ENCODE data around the gene NOTCH2.

Gene NOTCH2

DNA sequence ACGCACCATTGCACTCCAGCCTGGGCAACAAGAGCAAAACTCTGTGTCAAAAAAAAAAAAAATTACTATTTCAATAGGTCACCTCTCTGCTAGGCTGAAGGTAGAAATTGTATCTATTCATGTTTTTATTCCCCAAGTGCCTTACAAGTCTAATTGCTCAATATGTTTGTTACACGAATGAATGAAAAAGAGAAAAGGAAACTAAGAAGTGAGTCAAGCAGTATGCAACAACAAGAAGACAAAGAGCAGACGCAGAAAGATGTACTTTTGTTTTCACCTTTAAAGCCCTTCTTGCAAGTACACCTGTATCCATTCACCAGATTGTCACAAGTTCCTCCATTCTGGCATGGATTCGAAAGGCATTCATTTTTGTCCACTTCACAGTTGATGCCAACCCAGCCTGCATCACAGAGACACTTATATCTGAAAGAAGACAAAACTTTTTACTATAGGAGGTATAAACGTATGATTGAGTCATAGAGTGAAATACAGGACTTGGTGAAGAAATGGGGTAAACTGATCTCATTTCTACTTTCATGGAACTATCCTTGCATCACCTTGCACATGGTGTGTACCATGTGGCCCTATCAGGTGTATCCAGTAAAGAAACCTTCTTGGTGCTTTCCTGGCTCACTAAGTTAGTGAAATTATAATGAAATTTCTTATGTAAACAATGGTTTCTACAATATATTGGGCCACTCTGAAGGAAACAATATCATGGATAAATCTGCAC lies 116.0 kb downstream of the NOTCH2 start:
- H3K27me3 Mint-ChIP-seq (ENCODE audit: low read depth): no peaks in the 10 kb centered on the region
- peaks cover 24% of the 10 kb centered on the region for H3K4me1 Mint-ChIP-seq (ENCODE audit: low read depth)
- peaks cover 43% of the 10 kb centered on the region for H3K36me3 Mint-ChIP-seq (ENCODE audit: low read depth)
- H3K9me3 Mint-ChIP-seq: no peaks in the 10 kb centered on the region
- H3K27ac Mint-ChIP-seq: peak overlapping the region; percentile 8
- H3K4me3 Mint-ChIP-seq: no peak overlapping the region

DNA sequence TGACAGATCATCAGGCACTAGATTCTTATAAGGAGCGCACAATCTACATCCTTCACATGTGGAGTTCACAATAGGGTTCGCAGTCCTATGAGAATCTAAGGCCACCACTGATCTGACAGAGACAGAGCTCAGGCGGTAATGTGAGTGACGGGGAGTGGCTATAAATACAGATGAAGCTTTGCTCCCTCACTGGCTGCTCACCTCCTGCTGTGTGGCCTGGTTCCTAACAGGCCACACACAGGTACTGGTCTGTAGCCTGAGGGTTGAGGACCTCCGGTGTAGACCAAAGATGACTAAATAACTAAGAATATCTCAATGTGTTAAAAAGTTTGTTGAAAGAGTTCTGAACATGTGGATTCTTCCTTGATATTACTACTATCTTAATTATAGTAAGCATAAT lies 117.0 kb downstream of the NOTCH2 start:
- no peak overlapping the region for H3K27ac Mint-ChIP-seq
- no peak overlapping the region for H3K4me3 Mint-ChIP-seq
- H3K9me3 Mint-ChIP-seq: no peaks in the 10 kb centered on the region
- peaks cover 24% of the 10 kb centered on the region for H3K4me1 Mint-ChIP-seq (ENCODE audit: low read depth)
- peaks cover 48% of the 10 kb centered on the region for H3K36me3 Mint-ChIP-seq (ENCODE audit: low read depth)
- no peaks in the 10 kb centered on the region for H3K27me3 Mint-ChIP-seq (ENCODE audit: low read depth)

DNA sequence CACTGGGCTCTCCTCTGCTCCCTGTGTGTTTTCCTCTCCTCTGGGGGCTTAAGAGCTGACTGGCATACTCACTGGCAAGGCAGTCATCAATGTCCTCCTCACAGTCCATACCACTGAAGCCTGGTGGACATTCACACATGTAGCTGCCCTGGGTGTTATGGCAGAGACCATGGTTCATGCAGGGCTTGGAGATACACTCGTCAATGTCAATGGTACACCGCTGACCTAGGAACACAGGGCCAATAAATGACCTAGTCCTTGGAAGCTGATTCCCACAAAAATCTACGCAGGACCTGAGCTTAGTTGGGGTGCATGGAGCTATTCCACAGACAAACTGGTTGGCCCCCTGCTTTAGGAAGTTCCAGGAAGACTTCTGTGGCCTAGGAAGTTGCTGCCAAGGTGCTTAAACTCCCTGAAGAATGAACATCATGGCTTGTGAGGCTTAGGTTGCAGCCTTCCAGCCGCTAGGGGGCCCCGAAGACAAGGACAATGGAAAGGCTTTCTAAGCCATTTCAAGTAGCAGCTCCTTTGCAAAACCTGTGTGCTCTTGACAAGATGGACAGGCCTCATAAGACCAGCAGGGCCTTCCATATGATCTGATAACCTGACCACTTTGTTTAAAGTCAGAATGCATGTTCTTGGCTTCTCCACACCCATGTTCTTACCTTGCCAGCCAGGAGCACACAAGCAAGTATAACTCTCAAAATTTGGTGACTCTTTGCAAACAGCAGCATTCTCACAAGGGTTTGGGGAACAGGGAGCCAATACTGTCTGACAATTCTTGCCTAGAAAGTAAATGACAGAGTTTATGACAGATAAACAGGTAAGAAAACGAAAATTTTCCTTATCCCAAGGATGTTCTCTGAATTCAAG lies 120.9 kb downstream of the NOTCH2 start:
- H3K4me1 Mint-ChIP-seq (ENCODE audit: low read depth): peaks cover 5% of the 10 kb centered on the region
- no peak overlapping the region for H3K4me3 Mint-ChIP-seq
- peaks cover 35% of the 10 kb centered on the region for H3K36me3 Mint-ChIP-seq (ENCODE audit: low read depth)
- H3K27me3 Mint-ChIP-seq (ENCODE audit: low read depth): no peaks in the 10 kb centered on the region
- H3K27ac Mint-ChIP-seq: no peak overlapping the region
- H3K9me3 Mint-ChIP-seq: no peaks in the 10 kb centered on the region

- no peak overlapping the region for H3K27ac Mint-ChIP-seq
Observed at GRCh38 chr1:119947468-119947867, 122.0 kb downstream of the NOTCH2 start.

GRCh38 chr1:119946724-119947123 lies 122.7 kb downstream of the NOTCH2 start:
- no peaks in the 10 kb centered on the region for H3K27me3 Mint-ChIP-seq (ENCODE audit: low read depth)
- H3K4me1 Mint-ChIP-seq (ENCODE audit: low read depth): peaks cover 2% of the 10 kb centered on the region
- peaks cover 30% of the 10 kb centered on the region for H3K36me3 Mint-ChIP-seq (ENCODE audit: low read depth)
- no peak overlapping the region for H3K4me3 Mint-ChIP-seq
- H3K9me3 Mint-ChIP-seq: no peaks in the 10 kb centered on the region
- no peak overlapping the region for H3K27ac Mint-ChIP-seq

More at GRCh38 chr1:119947468-119947867, 122.0 kb downstream of the NOTCH2 start:
- Mint-ChIP-seq H3K36me3 (ENCODE audit: low read depth) (peaks cover 33% of the 10 kb centered on the region), H3K4me1 (ENCODE audit: low read depth) (peaks cover 2% of the 10 kb centered on the region), H3K27me3 (ENCODE audit: low read depth) (no peaks in the 10 kb centered on the region), H3K4me3 (no peak overlapping the region), H3K9me3 (no peaks in the 10 kb centered on the region)

DNA sequence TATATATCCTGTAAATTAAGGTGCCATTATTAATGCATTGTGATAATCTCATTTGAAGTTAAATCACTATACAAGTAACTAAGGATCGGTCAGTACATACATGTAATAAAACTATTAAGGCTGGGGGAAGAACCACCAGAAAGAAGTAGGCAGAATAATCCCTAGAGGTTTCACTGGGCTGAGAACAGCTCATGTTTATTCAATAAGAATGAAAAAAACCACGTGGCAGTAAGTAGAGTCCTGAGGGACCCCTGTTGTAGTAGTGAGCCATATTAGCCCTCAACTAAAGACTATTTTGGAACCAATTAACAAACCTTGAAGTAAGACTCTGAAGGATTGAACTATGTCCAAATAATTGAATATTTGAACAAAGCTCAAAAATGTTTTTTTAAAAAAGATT lies 126.2 kb downstream of the NOTCH2 start:
- H3K36me3 Mint-ChIP-seq (ENCODE audit: low read depth): peaks cover 32% of the 10 kb centered on the region
- H3K4me1 Mint-ChIP-seq (ENCODE audit: low read depth): peaks cover 6% of the 10 kb centered on the region
- no peak overlapping the region for H3K4me3 Mint-ChIP-seq
- no peaks in the 10 kb centered on the region for H3K27me3 Mint-ChIP-seq (ENCODE audit: low read depth)
- H3K27ac Mint-ChIP-seq: no peak overlapping the region
- H3K9me3 Mint-ChIP-seq: no peaks in the 10 kb centered on the region

- Mint-ChIP-seq H3K4me1 (ENCODE audit: low read depth) (peaks cover 6% of the 10 kb centered on the region), H3K4me3 (no peak overlapping the region), H3K27me3 (ENCODE audit: low read depth) (no peaks in the 10 kb centered on the region), H3K36me3 (ENCODE audit: low read depth) (peaks cover 37% of the 10 kb centered on the region), H3K9me3 (no peaks in the 10 kb centered on the region), H3K27ac (no peak overlapping the region)
Observed at GRCh38 chr1:119941392-119941791, 128.1 kb downstream of the NOTCH2 start.

DNA sequence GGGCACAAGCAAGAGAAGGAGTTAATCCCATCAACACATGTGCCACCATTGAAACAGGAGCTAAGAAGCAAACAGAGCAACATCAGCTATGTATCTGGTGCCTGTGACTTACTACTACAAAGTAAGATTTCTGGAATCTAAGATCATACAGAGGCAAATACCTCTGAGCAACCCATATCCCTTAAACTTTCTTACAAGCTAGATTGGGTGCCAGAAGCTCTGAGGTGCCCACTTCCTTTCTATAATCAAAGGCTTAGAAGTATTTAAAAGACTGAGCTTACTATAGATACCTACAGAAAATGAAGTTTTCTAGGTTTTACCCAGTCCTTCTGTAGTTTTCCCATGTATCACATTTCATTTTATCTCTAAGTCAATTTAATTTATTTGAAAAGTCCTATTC lies 128.8 kb downstream of the NOTCH2 start:
- Mint-ChIP-seq H3K27me3 (ENCODE audit: low read depth) (no peaks in the 10 kb centered on the region), H3K4me3 (no peak overlapping the region), H3K9me3 (no peaks in the 10 kb centered on the region)

DNA sequence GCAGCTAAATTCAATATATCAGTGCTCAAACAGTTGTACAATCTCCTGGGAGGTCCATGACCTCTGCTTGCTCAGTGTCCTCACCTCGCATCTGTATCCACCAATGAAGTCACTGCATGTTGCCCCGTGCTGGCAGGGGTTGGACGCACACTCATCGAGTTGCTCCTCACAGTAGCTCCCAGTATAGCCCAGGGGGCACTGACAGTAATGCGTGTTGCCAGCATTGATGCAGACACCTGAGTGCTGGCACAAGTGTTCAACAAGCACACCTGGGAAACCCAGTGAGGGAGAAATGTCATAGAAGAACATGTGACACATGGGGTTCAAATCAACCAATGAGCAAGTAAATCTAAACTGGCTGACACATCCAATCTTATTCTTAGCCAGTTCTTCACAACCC lies 132.3 kb downstream of the NOTCH2 start:
- H3K9me3 Mint-ChIP-seq: peaks cover 6% of the 10 kb centered on the region
- H3K36me3 Mint-ChIP-seq (ENCODE audit: low read depth): peaks cover 65% of the 10 kb centered on the region
- no peak overlapping the region for H3K27ac Mint-ChIP-seq
- H3K4me3 Mint-ChIP-seq: no peak overlapping the region
- no peaks in the 10 kb centered on the region for H3K27me3 Mint-ChIP-seq (ENCODE audit: low read depth)
- peaks cover 4% of the 10 kb centered on the region for H3K4me1 Mint-ChIP-seq (ENCODE audit: low read depth)

More for the DNA sequence above, 128.8 kb downstream of the NOTCH2 start:
- peaks cover 6% of the 10 kb centered on the region for H3K4me1 Mint-ChIP-seq (ENCODE audit: low read depth)
- H3K27ac Mint-ChIP-seq: no peak overlapping the region
- H3K36me3 Mint-ChIP-seq (ENCODE audit: low read depth): peaks cover 41% of the 10 kb centered on the region

GRCh38 chr1:119935915-119936314 lies 133.5 kb downstream of the NOTCH2 start:
- Mint-ChIP-seq H3K27me3 (ENCODE audit: low read depth) (no peaks in the 10 kb centered on the region), H3K4me3 (no peak overlapping the region), H3K36me3 (ENCODE audit: low read depth) (peaks cover 60% of the 10 kb centered on the region), H3K4me1 (ENCODE audit: low read depth) (peaks cover 2% of the 10 kb centered on the region), H3K27ac (no peak overlapping the region), H3K9me3 (peaks cover 6% of the 10 kb centered on the region)

DNA sequence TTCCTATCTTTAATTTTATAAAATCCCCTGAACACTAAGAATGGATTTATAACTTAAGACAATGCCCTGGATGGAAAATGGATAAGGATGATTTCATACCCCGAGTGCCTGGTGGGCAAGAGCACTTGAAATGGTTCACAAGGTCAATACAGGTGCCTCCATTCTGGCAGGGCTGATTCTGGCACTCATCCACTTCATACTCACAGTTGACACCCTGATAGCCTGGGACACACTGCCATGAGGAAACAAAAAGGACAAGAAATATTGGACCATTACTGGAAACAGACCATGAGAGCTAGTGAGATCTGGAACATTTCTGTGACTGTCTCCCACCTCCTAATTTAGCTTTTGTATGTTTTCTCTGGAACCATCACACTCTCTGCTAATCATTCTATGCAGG lies 134.1 kb downstream of the NOTCH2 start:
- Mint-ChIP-seq H3K9me3 (peaks cover 6% of the 10 kb centered on the region), H3K27me3 (ENCODE audit: low read depth) (no peaks in the 10 kb centered on the region), H3K27ac (no peak overlapping the region), H3K4me1 (ENCODE audit: low read depth) (peaks cover under 1% of the 10 kb centered on the region), H3K36me3 (ENCODE audit: low read depth) (peaks cover 58% of the 10 kb centered on the region), H3K4me3 (no peak overlapping the region)

- no peaks in the 10 kb centered on the region for H3K27me3 Mint-ChIP-seq (ENCODE audit: low read depth)
- H3K4me3 Mint-ChIP-seq: no peak overlapping the region
- no peak overlapping the region for H3K27ac Mint-ChIP-seq
- H3K9me3 Mint-ChIP-seq: peaks cover 6% of the 10 kb centered on the region
- no peaks in the 10 kb centered on the region for H3K4me1 Mint-ChIP-seq (ENCODE audit: low read depth)
- H3K36me3 Mint-ChIP-seq (ENCODE audit: low read depth): peaks cover 54% of the 10 kb centered on the region
Observed at GRCh38 chr1:119933397-119933796, 136.1 kb downstream of the NOTCH2 start.

- H3K36me3 Mint-ChIP-seq (ENCODE audit: low read depth): peaks cover 54% of the 10 kb centered on the region
- H3K4me1 Mint-ChIP-seq (ENCODE audit: low read depth): no peaks in the 10 kb centered on the region
- H3K4me3 Mint-ChIP-seq: no peak overlapping the region
- H3K27me3 Mint-ChIP-seq (ENCODE audit: low read depth): no peaks in the 10 kb centered on the region
- H3K27ac Mint-ChIP-seq: no peak overlapping the region
- H3K9me3 Mint-ChIP-seq: peaks cover 6% of the 10 kb centered on the region
Observed at GRCh38 chr1:119929643-119930315, 139.7 kb downstream of the NOTCH2 start.

GRCh38 chr1:119926553-119926952 lies 142.9 kb downstream of the NOTCH2 start:
- H3K9me3 Mint-ChIP-seq: no peaks in the 10 kb centered on the region
- H3K27ac Mint-ChIP-seq: no peak overlapping the region
- no peaks in the 10 kb centered on the region for H3K4me1 Mint-ChIP-seq (ENCODE audit: low read depth)
- H3K4me3 Mint-ChIP-seq: no peak overlapping the region
- peaks cover 62% of the 10 kb centered on the region for H3K36me3 Mint-ChIP-seq (ENCODE audit: low read depth)
- H3K27me3 Mint-ChIP-seq (ENCODE audit: low read depth): no peaks in the 10 kb centered on the region
